DMS79 treated with DMSO at 0.1 percent for 48 hours (cell line): ENCODE data around the gene SKIDA1.

Experiments
- DNase-seq: peaks from one replicate; lab custom pipeline; 2025; lab: John Stamatoyannopoulos, UW

The SKIDA1 gene

DNA sequence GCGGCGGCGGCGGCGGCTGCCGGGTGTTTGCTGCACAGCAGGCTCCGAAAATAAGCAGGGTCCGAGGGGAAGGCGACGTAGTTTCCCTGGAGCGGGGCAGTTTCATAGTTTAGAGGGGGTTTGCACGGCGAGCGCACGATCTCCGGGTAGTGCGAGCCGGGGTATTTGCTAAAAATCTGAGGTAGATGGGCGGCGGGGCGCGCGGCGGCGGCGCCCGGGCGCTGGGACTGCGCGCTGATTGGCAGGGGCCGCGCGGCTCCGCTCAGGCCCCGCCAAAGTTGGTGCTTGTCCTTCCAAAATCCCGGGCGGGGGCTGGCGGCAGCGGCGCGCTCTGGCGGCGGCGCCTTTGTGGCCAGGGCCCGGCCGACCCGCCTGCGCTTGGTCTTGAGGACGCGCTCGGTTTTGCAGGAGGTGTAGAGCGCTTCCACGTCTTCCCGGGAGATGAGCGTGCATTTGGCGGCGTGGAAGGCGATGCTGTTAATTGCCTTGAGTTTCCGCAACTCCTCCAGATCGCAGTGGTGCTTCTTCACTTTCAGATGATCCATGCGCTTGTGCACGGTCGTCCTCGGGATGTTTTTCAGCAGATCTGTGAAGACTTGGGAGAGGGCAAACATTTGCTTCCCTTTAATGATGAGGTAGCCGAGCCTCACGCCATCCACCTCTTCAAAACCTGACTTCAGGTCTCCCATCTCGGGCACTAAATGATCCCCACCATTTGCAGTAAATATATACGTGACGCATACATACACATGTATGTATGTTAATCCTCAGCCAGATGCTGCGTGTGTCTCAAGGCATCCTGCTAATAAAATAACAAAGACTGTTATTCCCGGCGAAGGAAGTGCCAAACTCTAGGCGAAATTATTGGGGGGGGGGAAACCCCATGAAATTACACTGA, 8.1 kb downstream of the SKIDA1 start:
- peak; percentile 39 for DNase-seq

DNA sequence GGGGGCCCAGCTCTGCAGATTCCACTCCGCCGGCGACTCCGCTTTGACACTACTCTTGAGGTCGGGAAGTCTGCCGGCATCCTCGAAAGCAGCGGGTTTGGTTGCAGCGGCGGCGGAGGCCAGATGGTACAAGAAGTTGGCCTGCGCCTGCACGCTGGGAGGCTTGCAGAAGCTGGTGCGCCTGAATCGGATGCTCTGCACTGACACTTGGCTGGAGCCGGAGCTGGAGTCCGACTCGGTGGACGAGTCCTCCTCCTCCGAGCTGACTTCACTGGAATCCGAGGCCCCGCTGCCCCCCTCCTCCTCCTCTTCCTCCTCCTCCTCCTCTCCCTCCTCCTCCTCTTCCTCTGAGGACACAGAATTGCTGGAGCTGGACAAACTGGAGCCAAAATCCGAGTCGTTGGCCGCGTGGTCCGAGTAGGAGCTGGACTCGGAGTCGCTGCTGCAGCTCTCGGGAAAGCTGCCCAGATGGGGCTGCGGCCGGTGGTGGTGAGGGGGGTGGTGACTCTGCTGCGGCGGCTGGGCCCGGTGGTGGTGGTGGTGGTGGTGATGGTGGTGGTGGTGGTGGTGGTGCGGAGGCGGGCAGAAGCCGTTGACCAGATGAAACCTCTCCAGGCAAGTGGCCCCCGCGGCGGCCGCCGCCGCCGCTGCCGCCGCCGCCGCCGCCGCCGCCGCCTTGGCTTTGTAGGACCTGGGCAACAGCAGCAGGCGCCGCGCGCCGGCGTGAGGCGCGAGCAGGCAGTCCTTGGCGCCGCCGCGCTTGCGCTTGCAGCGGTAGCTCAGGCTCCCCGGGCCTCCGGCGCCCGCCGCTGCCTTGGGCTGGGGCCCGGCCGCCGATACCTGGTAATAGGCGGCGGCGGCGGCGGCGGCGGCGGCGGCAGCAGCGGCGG, 9.0 kb downstream of the SKIDA1 start:
- DNase-seq, result no peak

GRCh38 chr10:21515361-21516241, 9.9 kb downstream of the SKIDA1 start:
- peak; percentile 30 for DNase-seq

GRCh38 chr10:21514818-21515351, 10.6 kb downstream of the SKIDA1 start:
- DNase-seq, result no peak

DNA sequence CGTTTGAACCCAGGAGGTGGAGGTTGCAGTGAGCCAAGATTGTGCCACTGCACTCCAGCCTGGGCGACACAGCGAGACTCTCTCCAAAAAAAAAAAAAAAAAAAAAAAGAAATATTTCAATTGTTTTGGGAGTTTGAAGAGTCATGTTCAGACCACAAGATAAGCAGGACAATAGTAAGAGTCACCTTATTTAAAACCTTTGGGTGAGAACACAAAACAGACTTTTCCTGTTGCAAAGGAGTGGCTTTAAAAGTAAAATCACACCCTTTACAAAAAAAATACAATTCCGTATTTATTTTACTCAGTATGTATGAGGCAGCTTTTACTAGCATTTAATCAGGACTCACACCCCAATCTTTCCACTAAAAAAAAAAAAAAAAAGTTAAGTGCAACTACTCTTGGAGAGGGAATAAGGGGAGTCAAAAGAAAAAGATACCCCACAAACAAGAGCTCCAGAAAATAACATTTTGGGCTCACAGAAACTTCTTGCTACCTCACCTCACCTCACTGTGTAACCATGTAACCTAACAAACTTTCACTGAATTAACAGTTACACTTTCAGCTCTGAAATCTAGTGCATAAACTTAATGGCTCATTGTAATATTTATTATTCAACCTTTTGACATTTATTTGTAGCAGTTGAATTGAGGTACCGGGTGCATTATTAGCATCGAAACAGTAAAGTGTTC, 11.2 kb downstream of the SKIDA1 start:
- no peak for DNase-seq

DNA sequence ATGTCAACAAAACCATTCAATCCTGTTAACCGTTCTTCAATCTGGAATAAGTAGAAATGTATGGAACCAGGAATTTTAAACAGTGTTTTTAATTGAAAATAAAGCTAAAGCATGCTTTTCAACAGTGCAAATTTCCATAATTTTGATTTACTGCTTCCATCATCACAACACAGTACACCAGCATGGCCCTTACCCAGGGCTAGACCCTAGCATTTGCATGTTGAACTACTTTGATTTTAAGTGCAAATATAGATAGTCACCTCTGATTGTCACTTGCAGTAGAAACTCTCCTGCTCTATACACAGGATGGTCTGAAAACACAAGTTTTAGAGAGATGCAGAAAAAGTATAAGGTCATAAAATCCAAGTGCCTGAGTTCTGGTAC, 12.1 kb downstream of the SKIDA1 start:
- DNase-seq, result no peak

DNA sequence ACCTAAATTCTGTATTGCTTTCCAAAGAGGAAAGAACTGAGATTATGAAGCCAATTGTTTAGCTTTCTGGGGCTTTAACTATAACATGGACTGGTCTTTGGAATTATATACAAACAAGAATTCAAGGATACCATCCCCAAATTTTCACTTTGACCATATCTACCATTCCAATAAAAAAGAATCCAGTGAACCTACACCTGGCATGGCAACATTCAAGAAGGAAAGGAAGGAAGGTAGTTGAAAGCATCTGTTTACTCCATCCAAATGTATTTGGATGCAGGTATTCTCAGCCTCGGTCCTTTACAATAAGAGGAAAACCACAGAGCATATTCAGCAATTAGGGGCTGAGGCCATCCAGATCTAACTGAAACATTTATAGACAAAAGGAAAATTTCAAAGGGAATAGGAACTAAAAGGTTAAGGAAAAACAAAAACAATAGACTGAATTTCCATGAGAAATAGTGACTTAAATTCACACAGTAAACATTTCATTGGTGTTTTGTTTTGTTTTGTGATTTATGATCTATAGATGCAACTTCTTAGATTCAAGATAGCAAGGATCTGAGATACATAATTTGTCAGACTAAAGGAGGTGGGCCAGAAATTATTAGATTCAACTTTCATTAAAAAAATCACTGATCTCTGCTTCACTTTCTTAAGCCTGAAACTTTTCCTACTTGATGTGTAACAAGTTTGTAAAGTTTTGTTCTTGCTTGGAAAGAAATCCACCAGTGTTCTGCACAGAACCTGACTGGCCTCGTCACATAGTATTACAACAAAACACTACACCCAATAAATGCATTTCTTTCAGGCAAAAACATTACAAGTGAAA, 12.7 kb downstream of the SKIDA1 start:
- DNase-seq, result no peak

- DNase-seq, result no peak
Observed at GRCh38 chr10:21511946-21512572, 13.4 kb downstream of the SKIDA1 start.

DNA sequence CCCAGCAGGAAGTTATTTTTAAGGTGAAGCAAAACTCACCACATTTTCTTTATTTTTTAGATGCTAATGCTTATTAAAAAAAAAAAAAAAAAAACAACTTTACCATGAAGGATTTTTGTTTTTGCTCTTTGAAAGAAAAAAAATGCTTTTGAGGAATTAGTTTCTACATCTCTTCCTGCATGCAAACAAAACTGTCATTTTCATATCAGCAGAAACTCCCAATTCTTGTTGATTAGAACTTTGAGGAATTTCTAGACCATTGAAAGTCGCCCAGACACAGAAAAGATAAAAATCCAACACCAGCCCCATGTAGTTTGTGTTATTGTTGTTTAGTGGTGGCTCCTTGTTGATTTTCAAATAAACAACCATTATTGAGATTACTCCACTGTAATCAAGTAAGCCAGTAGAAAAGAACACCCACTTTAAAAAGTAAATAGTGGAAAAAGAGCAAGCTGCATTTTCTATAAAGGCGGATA, 14.3 kb downstream of the SKIDA1 start:
- no peak for DNase-seq

- no peak for DNase-seq
Observed at GRCh38 chr10:21510241-21511094, 15.0 kb downstream of the SKIDA1 start.

DNA sequence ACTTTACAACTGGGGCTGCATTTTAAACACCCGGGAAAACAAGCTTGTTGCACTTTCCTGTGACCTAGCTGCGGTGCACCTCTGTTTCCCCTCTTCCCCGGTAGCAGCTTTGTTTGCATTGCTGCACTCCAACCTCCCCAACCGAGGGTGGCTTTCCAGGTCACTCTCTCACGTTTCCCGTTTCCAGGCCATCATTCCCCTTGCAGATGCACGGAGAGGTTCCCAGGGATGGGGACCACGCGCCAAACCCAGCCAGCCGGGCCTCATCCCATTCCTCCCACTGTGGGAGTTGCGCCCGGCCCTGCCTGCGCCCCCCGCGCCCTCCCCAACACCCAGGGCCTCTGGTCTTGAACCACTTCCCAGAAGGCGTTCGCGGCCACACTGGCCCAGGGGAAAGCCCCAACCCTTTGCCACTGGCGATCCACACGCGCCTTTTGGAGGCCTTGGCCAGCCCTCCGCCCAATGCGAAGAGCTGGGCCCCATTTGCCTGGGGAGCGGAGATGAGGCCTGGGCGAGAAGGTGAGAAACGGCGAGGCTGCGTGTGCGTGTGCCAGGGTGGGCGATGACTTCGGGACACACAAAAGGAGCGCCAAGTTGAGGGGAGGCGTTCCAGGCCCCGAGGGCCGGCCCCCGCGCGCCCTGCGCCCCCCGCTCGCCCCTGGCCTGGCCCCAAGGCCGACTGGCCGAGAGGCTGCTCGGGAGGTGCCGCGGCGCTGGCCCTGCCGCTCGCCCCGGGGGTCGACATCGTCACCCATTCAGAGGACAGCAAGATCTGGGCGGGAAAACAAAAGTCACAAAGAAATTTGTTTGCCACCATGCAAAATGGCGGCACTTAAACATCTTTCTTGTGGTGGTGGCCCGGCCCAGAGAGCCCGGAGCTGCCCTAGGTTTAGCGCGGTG, 15.9 kb downstream of the SKIDA1 start:
- no peak for DNase-seq

DNA sequence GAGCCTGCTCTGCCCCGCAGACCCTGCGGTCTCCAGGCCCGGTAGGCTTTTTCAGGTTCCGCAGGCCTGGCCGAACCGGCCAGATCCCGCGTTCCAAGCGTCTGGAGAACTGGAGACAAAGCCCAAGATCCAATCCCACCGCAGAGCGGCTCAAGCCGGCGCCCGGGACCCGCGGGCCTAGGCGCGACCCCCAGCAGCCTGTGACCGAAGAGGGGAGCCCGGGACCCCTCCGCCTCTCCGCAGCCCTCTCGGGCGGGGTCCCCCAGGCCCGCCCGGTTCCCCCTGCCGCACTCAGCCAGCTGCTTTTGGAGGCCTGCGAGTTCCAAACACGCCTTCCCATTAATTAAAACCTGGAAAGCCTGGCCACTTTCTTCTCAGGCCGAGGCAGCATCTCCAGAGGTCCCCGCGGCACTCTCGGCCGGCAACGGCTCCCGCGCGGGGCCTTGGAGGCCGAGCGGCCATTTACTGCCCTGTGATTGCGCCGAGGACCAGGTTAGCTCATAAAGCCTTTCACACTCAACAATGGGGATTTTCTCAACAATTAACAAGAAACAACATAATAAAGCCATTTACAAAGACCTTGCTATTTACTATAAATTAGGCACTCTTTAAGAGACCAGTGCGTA, 16.7 kb downstream of the SKIDA1 start:
- no peak for DNase-seq

DNA sequence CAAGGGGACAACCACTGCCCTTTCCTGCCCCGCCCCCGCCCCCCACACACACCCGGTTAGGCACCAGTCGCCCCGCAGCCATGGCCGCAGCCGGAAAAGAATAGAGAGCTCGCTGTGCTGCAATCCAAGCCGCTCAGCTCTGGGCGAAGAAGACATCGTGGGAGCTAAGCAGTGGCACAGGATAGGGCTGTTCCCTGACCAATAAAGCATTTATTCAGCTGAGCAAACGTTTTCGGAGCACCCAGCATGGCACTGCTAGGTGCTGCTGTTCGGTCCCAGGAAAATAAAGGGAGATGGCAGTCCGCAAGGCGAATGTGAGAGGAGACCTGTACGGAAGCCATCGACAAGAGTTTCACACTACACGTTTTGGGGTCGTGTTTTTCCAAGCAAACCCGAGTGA, 18.3 kb downstream of the SKIDA1 start:
- no peak for DNase-seq

GRCh38 chr10:21506351-21506750, 19.1 kb downstream of the SKIDA1 start:
- no peak for DNase-seq

- DNase-seq, result no peak
Observed at GRCh38 chr10:21505711-21506278, 19.7 kb downstream of the SKIDA1 start.

DNA sequence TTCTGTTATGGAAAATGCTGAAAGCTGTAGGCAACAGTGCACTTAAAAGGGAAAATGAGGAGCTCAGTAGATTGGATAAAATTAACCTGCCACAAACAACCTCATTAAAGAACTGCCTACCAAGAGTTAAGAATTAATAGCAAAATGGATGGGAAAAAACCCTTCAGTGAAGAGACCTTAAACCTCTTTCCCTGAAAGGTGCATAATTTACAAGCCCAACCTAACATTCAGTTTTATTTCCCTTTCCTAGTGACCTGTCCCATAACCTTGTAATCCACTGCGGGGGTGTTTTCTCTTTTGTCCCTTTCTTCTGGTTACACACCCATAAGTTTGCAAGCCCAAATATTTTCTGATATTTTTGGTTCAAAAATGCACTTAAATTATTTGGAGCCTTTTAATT, 21.9 kb downstream of the SKIDA1 start:
- DNase-seq, result peak; percentile 45

DNA sequence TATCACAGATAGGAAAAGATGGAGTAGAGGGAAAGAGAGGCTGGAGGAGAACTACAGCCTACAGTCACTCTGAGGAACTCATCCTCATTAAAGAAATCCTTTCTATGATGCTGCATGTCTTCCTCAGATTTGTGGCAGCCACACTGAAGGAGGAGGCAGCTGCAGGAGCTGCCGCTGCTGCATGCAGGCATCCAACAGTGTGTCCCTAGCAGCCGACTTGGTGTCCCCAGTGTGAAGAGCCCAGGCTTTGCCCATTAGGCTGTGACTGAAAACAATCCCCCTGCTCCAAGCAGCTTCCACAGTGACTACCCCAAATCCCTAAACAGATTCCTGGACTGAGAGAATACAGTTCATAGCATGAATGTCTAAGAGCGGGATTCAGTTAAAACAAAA, 23.1 kb downstream of the SKIDA1 start:
- no peak for DNase-seq
